ENCODE measurements around the gene NUP214. TPM values are rescaled to one million over a fixed set of nuclear protein-coding genes. Genes with fewer than 3 reads are reported as not detected.

NUP214 gene
- total and polyA plus RNA-seq, 2 of the 8 experiments (the other 6 are each of a cell fraction or from before 2014, with no cell fraction given), result 28.6 to 50.2 TPM

DNA sequence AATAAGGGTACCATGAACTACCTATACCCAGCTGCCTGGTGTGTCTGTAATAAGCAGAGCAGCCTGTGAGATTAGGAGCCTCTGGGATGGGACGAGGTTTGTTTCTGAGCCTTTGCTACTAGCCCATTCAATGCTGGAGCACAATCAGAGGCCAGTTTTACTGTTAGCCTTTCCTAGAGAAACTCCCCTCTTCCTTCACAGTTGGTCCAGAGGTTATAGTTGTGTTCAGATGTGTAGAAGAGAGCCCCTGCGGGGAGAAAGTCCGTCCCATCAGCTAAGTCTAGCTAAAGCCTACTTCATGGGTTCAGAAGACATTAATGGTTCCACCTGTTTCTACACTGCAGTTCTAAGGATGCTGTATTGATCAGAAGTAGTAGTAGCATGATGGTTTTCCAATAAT is 16.8 kb downstream of the NUP214 start:
- H3K4me2 ChIP-seq (ENCODE audit: insufficient read depth in 1 of 2, low read depth in 2 of 2, low read length in 2 of 2), result no peak overlapping the region
- DNase-seq (ENCODE audit: low read depth in 1 of 2, low spot score in 2 of 2) (no peak), FAIRE-seq (no peak)
- H3K23ac ChIP-seq (ENCODE audit: insufficient read length), result no peak overlapping the region
- H3K14ac ChIP-seq (ENCODE audit: insufficient read length), result no peak overlapping the region
- H3K27ac ChIP-seq (ENCODE audit: low read depth, low read length), result no peak overlapping the region
- no peak overlapping the region for H2AK5ac ChIP-seq (ENCODE audit: low read depth, low read length)
- no peaks in the 10 kb centered on the region for H3K79me1 ChIP-seq (ENCODE audit: low read depth, low read length)
- H2BK20ac ChIP-seq (ENCODE audit: low read length), result no peak overlapping the region
- no peaks in the 10 kb centered on the region for H3K27me3 ChIP-seq (replicated peaks in 1 of 4; ENCODE audit: control insufficient read depth in 3 of 4, extremely low read depth in 1 of 4, insufficient read depth in 3 of 4, low read length in 3 of 4)
- no peak overlapping the region for H3K56ac ChIP-seq (replicated peaks; ENCODE audit: insufficient read length, low read depth, low read length)
- no peaks in the 10 kb centered on the region for H3K79me2 ChIP-seq (ENCODE audit: control insufficient read depth in 1 of 2, insufficient read depth in 2 of 2, low read length in 2 of 2)
- no peak overlapping the region for H4K5ac ChIP-seq (ENCODE audit: insufficient read length, low read depth, low read length)
- peaks cover 26 to 72% (median 62%) of the 10 kb centered on the region in 4 experiments for H3K36me3 ChIP-seq (ENCODE audit: control insufficient read depth in 2 of 4, insufficient read depth in 4 of 4, low read length in 3 of 4)
- H4K91ac ChIP-seq (replicated peaks; ENCODE audit: insufficient read length, low read length), result no peak overlapping the region
- H2BK12ac ChIP-seq (ENCODE audit: low read depth, low read length), result no peak overlapping the region
- H3K18ac ChIP-seq (ENCODE audit: extremely low read depth, low read length), result no peak overlapping the region
- ChIA-PET POLR2A (ENCODE audit: partially characterized antibody) (interaction anchor here (1.2 kb wide), 1 partner anchor 24 kb away, joined by 3 read pairs; no protein-coding TSS in a partner anchor), CTCF (ENCODE audit: partially characterized antibody) (no interaction called here)
- no peaks in the 10 kb centered on the region for H3K4me1 ChIP-seq (replicated peaks in 1 of 4; ENCODE audit: control insufficient read depth in 3 of 4, insufficient read depth in 4 of 4, low read length in 3 of 4)
- H2BK15ac ChIP-seq (ENCODE audit: low read length), result no peak overlapping the region
- no peak overlapping the region for H2AFZ ChIP-seq (ENCODE audit: low read length)
- H3K9me3 ChIP-seq (ENCODE audit: insufficient read depth in 2 of 2, low read depth in 1 of 2, low read length in 1 of 2), result no peaks in the 10 kb centered on the region
- 94% methylated on average over 3 of the region's 3 CpGs; no CpG with 5 or more reads in 1 of the 2 experiments for WGBS, 2 experiments (ENCODE audit: extremely low coverage in 1 of 2, insufficient coverage in 1 of 2, insufficient read length in 1 of 2, insufficient replicate concordance in 2 of 2, low coverage in 1 of 2, low lambda C conversion rate in 2 of 2, missing lambda C conversion rate in 1 of 2)
- no peak overlapping the region for H2BK5ac ChIP-seq (ENCODE audit: low read depth, low read length)
- H3K4ac ChIP-seq (replicated peaks; ENCODE audit: insufficient read length, low read depth, low read length), result no peak overlapping the region
- no peak overlapping the region for H3K4me3 ChIP-seq (ENCODE audit: extremely low read depth in 1 of 4, insufficient read depth in 2 of 4, low read depth in 3 of 4, low read length in 4 of 4)
- H4K20me1 ChIP-seq (replicated peaks in 1 of 2; ENCODE audit: control insufficient read depth in 1 of 2, insufficient read depth in 2 of 2, low read length in 2 of 2), result no peaks in the 10 kb centered on the region
- no peak overlapping the region for H2BK120ac ChIP-seq (replicated peaks; ENCODE audit: low read depth, low read length)
- H3K23me2 ChIP-seq (ENCODE audit: low read depth, low read length), result no peaks in the 10 kb centered on the region
- no peak overlapping the region for H3K9ac ChIP-seq (replicated peaks in 1 of 4; ENCODE audit: extremely low read depth in 1 of 4, low read depth in 3 of 4, low read length in 3 of 4)
- H4K8ac ChIP-seq (ENCODE audit: extremely low read depth, insufficient read depth, low read length), result no peak overlapping the region
- TF ChIP-seq TAF1 (IDR thresholded peaks at IDR 0.05; ENCODE audit: low read depth, low read length), result no peak
- TF ChIP-seq CHD1 (IDR thresholded peaks at IDR 0.05; ENCODE audit: low read depth, low read length), result no peak
- TF ChIP-seq, protein P1, sequence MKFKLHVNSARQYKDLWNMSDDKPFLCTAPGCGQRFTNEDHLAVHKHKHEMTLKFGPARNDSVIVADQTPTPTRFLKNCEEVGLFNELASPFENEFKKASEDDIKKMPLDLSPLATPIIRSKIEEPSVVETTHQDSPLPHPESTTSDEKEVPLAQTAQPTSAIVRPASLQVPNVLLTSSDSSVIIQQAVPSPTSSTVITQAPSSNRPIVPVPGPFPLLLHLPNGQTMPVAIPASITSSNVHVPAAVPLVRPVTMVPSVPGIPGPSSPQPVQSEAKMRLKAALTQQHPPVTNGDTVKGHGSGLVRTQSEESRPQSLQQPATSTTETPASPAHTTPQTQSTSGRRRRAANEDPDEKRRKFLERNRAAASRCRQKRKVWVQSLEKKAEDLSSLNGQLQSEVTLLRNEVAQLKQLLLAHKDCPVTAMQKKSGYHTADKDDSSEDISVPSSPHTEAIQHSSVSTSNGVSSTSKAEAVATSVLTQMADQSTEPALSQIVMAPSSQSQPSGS (IDR thresholded peaks at IDR 0.05; ENCODE audit: low read length), result no peak
- no peak for TF ChIP-seq HDAC6 (IDR thresholded peaks at IDR 0.05; ENCODE audit: low read depth, low read length)
- no peak for TF ChIP-seq JUN (IDR thresholded peaks at IDR 0.05; ENCODE audit: low read depth, low read length)
- no peak for TF ChIP-seq POU5F1 (IDR thresholded peaks at IDR 0.05; ENCODE audit: low read depth, low read length)
- TF ChIP-seq GABPA (IDR thresholded peaks at IDR 0.05; ENCODE audit: borderline replicate concordance, insufficient read depth, low read length), result no peak
- TF ChIP-seq BCL11A (IDR thresholded peaks at IDR 0.05; ENCODE audit: low read depth in 2 of 2, low read length in 2 of 2), result no peak
- TF ChIP-seq FOSL1 (IDR thresholded peaks at IDR 0.05; ENCODE audit: insufficient read depth, low read depth, low read length), result no peak
- TF ChIP-seq RNF2 (IDR thresholded peaks at IDR 0.05; ENCODE audit: borderline replicate concordance, low read depth, low read length, missing control alignments, poor library complexity, severe bottlenecking), result no peak
- TF ChIP-seq KDM1A (IDR thresholded peaks at IDR 0.05; ENCODE audit: borderline replicate concordance, low read length), result no peak
- no peak for TF ChIP-seq POLR2AphosphoS5 (IDR thresholded peaks at IDR 0.05; ENCODE audit: low read depth, low read length)
- no peak for TF ChIP-seq POLR2A (IDR thresholded peaks at IDR 0.05; ENCODE audit: control extremely low read depth in 1 of 2, low read depth in 2 of 2, low read length in 2 of 2)

All from H1 (cell line).